GM19452 (cell line): ENCODE measurements around the gene LSS.
A peak's percentile ranks its signal among the peaks of the same experiment; 100 is the strongest.
"Not testable (repeated sequence)": the region's sequence is repeated elsewhere in the genome, so short reads cannot be mapped to it uniquely, and the experiment has no call there.

Experiments
- ATAC-seq: cut with Tn5 transposase; IDR thresholded peaks from one replicate; pipeline ENCODE4 v1.9.1; 2021; ENCODE audit not compliant: unreplicated experiment

The LSS gene

GRCh38 chr21:46246345-46246744 is 17.8 kb upstream of the LSS start:
- no peak for ATAC-seq

- ATAC-seq: no peak
Observed at GRCh38 chr21:46245213-46245915, 16.8 kb upstream of the LSS start.

- no peak for ATAC-seq
Observed at GRCh38 chr21:46244602-46245001, 16.0 kb upstream of the LSS start.

GRCh38 chr21:46243960-46244361 is 15.4 kb upstream of the LSS start:
- ATAC-seq: no peak

- no peak for ATAC-seq
Observed at GRCh38 chr21:46243325-46243724, 14.8 kb upstream of the LSS start.

- not testable (repeated sequence) for ATAC-seq
Observed at GRCh38 chr21:46241577-46241976, 13.0 kb upstream of the LSS start.

GRCh38 chr21:46239817-46240325 is 11.3 kb upstream of the LSS start:
- ATAC-seq: no peak

GRCh38 chr21:46237474-46237873 is 8.9 kb upstream of the LSS start:
- ATAC-seq: no peak

- ATAC-seq: no peak
Observed at GRCh38 chr21:46234436-46234950, 5.9 kb upstream of the LSS start.

- no peak for ATAC-seq
Observed at GRCh38 chr21:46229923-46230260, 1.3 kb upstream of the LSS start.

GRCh38 chr21:46229133-46229922 is 754 bp upstream of the LSS start:
- peak; percentile 15 for ATAC-seq

- ATAC-seq: peak; percentile 13
Observed at GRCh38 chr21:46227811-46228344, 696 bp downstream of the LSS start.

GRCh38 chr21:46226920-46227599 is 1.5 kb downstream of the LSS start:
- no peak for ATAC-seq

- no peak for ATAC-seq
Observed at GRCh38 chr21:46226146-46226545, 2.4 kb downstream of the LSS start.

- ATAC-seq: not testable (repeated sequence)
Observed at GRCh38 chr21:46223661-46224060, 4.9 kb downstream of the LSS start.

GRCh38 chr21:46223217-46223616 is 5.4 kb downstream of the LSS start:
- ATAC-seq: no peak

GRCh38 chr21:46222436-46223116 is 6.0 kb downstream of the LSS start:
- no peak for ATAC-seq

GRCh38 chr21:46221664-46222435 is 6.7 kb downstream of the LSS start:
- ATAC-seq: no peak

GRCh38 chr21:46220847-46221246 is 7.7 kb downstream of the LSS start:
- ATAC-seq: no peak

- no peak for ATAC-seq
Observed at GRCh38 chr21:46220275-46220810, 8.2 kb downstream of the LSS start.
